ENCODE results near the gene PARL. TPM values are rescaled to one million over a fixed set of nuclear protein-coding genes. Genes with fewer than 3 reads are reported as not detected.

PARL gene
- total and polyA plus RNA-seq, 4 donors: 30.0 to 118 (median 54.8) TPM

DNA sequence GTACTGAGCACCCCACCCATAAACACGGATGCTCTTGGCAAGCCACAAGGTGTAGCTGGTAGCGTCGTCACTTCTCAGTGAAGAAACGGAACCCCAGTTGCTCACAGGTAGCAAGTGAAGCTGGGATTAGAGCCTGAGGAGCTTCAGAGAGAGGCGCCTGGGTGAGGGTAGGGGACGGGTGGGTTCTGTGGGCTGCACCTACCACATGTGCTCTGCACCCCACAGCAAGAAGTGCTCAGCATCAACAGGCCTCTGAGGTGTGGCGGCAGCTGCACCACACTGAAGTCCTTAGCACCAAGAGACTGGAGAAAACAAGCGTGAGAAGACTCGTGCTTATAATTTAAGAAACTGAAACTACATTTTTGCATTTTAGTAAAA is 69.1 kb downstream of the PARL start:
- WGBS, 2 donors: 74 to 77% methylated on average over 9 of the region's 9 CpGs
- H3K9ac ChIP-seq (ENCODE audit: insufficient read depth in 1 of 2, low read length in 2 of 2): no peak overlapping the region
- H3K36me3 ChIP-seq (ENCODE audit: control insufficient read depth in 4 of 4, insufficient read depth in 4 of 4, low read length in 4 of 4): peaks cover 4 to 15% (median 6%) of the 10 kb centered on the region in 4 donors
- no peak for ATAC-seq (ENCODE audit: insufficient read depth, low FRiP score)
- DNase-seq: no peak
- H3K4me3 ChIP-seq: no peak overlapping the region
- TF ChIP-seq, protein P1, sequence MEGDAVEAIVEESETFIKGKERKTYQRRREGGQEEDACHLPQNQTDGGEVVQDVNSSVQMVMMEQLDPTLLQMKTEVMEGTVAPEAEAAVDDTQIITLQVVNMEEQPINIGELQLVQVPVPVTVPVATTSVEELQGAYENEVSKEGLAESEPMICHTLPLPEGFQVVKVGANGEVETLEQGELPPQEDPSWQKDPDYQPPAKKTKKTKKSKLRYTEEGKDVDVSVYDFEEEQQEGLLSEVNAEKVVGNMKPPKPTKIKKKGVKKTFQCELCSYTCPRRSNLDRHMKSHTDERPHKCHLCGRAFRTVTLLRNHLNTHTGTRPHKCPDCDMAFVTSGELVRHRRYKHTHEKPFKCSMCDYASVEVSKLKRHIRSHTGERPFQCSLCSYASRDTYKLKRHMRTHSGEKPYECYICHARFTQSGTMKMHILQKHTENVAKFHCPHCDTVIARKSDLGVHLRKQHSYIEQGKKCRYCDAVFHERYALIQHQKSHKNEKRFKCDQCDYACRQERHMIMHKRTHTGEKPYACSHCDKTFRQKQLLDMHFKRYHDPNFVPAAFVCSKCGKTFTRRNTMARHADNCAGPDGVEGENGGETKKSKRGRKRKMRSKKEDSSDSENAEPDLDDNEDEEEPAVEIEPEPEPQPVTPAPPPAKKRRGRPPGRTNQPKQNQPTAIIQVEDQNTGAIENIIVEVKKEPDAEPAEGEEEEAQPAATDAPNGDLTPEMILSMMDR (IDR thresholded peaks at IDR 0.05; ENCODE audit: control extremely low read depth, extremely low read depth): no peak
- H3K9me3 ChIP-seq (ENCODE audit: control insufficient read depth in 4 of 4, insufficient read depth in 3 of 4, low read length in 3 of 4): no peaks in the 10 kb centered on the region
- H3K27me3 ChIP-seq (ENCODE audit: control insufficient read depth in 3 of 3, insufficient read depth in 3 of 3, low read length in 2 of 3): no peaks in the 10 kb centered on the region
- no peak overlapping the region for H3K27ac ChIP-seq (ENCODE audit: low read depth in 1 of 2, low read length in 1 of 2)
- H3K4me1 ChIP-seq (ENCODE audit: control insufficient read depth in 5 of 5, insufficient read depth in 5 of 5, low read length in 5 of 5): peaks cover 0 to 3% (median 0%) of the 10 kb centered on the region in 5 donors

DNA sequence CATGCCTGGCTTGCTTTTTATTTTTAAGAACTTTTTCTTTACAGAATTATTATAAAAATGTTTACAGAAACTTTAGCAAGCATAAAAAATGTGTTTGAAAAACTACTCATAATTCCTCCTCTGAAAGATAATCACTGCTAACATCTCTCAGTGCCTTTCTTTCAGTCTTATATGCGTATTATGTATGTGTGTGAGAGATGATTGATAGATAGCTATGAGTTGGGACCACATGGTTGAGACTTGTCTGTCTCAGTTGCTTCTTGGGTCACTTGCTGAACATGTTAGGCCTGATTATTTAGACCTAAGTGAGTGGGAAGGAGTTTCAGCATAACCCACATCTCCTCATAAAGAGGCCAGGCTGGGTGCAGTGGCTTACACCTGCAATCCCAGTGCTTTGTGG is 70.4 kb downstream of the PARL start:
- TF ChIP-seq, protein P1 (IDR thresholded peaks at IDR 0.05; ENCODE audit: control extremely low read depth, extremely low read depth): no peak
- Histone ChIP-seq H3K9me3 (ENCODE audit: control insufficient read depth in 4 of 4, insufficient read depth in 3 of 4, low read length in 3 of 4) (no peaks in the 10 kb centered on the region), H3K9ac (ENCODE audit: insufficient read depth in 1 of 2, low read length in 2 of 2) (no peak overlapping the region), H3K4me3 (no peak overlapping the region), H3K36me3 (ENCODE audit: control insufficient read depth in 4 of 4, insufficient read depth in 4 of 4, low read length in 4 of 4) (peaks cover 10 to 21% (median 15%) of the 10 kb centered on the region in 4 donors), H3K27me3 (ENCODE audit: control insufficient read depth in 3 of 3, insufficient read depth in 3 of 3, low read length in 2 of 3) (no peaks in the 10 kb centered on the region), H3K27ac (ENCODE audit: low read depth in 1 of 2, low read length in 1 of 2) (no peak overlapping the region), H3K4me1 (ENCODE audit: control insufficient read depth in 5 of 5, insufficient read depth in 5 of 5, low read length in 5 of 5) (peaks cover 0 to 3% (median 0%) of the 10 kb centered on the region in 5 donors)
- no peak for DNase-seq
- 92 to 98% methylated on average over 1 of the region's 1 CpG for WGBS, 2 donors
- ATAC-seq (ENCODE audit: insufficient read depth, low FRiP score): no peak

DNA sequence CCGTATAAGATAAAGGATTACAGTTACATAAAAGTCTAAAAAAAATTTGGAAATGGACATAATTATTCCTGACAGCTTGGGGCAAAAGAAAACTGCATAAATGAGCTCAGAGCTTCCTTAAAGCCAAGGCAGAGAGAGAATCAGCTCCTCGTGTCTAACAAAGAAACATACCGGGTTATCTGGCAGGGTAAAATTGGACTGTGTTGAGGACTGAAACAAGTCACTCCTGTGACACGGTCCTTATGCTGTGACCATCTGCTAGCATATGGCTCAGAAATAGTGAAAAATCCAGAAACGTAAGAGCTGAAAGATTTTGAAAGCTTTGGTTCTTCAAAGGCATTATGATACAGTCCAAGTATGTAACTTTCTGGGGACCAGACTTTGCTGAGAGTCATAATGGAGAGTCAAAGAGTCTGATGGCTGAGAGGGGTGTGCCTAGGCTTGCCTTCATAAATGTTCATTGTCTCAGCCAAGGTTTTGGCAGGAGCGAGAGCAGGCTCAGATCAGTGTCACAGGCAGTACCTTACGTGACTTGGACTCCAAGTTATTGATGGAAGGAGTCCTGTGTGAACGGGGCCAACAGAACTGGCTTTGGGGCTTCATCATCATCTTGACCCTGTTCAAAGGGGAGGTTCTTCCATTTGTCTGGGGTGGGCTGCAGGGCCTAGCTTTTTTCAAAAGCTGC is 71.8 kb downstream of the PARL start:
- H3K36me3 ChIP-seq (ENCODE audit: control insufficient read depth in 4 of 4, insufficient read depth in 4 of 4, low read length in 4 of 4): peaks cover 15 to 30% (median 22%) of the 10 kb centered on the region in 4 donors
- TF ChIP-seq, protein P1 (IDR thresholded peaks at IDR 0.05; ENCODE audit: control extremely low read depth, extremely low read depth): no peak
- 89 to 90% methylated on average over 8 of the region's 8 CpGs for WGBS, 2 donors
- H3K4me3 ChIP-seq: no peak overlapping the region
- DNase-seq: peak in 1 of 3 donors; percentile 23
- no peaks in the 10 kb centered on the region for H3K9me3 ChIP-seq (ENCODE audit: control insufficient read depth in 4 of 4, insufficient read depth in 3 of 4, low read length in 3 of 4)
- ATAC-seq (ENCODE audit: insufficient read depth, low FRiP score): no peak
- peaks cover 0 to 3% (median 0%) of the 10 kb centered on the region in 5 donors for H3K4me1 ChIP-seq (ENCODE audit: control insufficient read depth in 5 of 5, insufficient read depth in 5 of 5, low read length in 5 of 5)
- no peak overlapping the region for H3K27ac ChIP-seq (ENCODE audit: low read depth in 1 of 2, low read length in 1 of 2)
- H3K27me3 ChIP-seq (ENCODE audit: control insufficient read depth in 3 of 3, insufficient read depth in 3 of 3, low read length in 2 of 3): no peaks in the 10 kb centered on the region
- H3K9ac ChIP-seq (ENCODE audit: insufficient read depth in 1 of 2, low read length in 2 of 2): no peak overlapping the region
